Measurements from ENCODE around the gene SLC25A21. TPM values are rescaled to one million over a fixed set of nuclear protein-coding genes. Genes with fewer than 3 reads are reported as not detected.

SLC25A21 gene
- total and polyA plus RNA-seq, 2 experiments from 2014 or later: 10.6 to 12.1 TPM

DNA sequence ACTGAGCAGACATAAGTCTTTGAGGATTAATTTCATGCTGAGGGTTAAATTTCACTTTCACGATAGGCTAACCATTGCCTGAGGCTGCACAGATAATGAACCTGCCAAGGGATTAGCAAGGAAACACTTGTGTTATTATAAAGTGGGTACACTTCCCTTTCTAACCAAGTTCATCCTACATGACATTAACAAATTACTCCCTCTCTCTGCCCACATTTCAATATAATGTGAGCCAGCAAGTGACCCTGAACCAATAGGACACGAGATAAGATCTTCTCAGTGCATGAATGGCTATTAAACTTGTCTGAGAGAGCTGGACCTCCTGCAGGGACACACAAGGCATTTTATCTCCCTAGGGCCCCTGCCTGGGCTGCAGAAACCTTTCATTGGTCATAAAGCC is 337.3 kb downstream of the SLC25A21 start:
- H3K4me3 Mint-ChIP-seq: no peak overlapping the region
- H3K9me3 Mint-ChIP-seq: no peaks in the 10 kb centered on the region
- Histone ChIP-seq H3K36me3 (ENCODE audit: insufficient read depth) (no peaks in the 10 kb centered on the region), H3K4me2 (no peak overlapping the region), H3K9me2 (ENCODE audit: insufficient read depth) (no peaks in the 10 kb centered on the region), H4K20me1 (replicated peaks; ENCODE audit: insufficient read depth) (no peaks in the 10 kb centered on the region), H2AFZ (no peak overlapping the region), H3K79me2 (replicated peaks; ENCODE audit: insufficient read depth) (no peaks in the 10 kb centered on the region), H3F3A (replicated peaks; ENCODE audit: low read depth) (no peaks in the 10 kb centered on the region), H3K27ac (ENCODE audit: low read depth) (no peak overlapping the region), H3K4me3 (no peak overlapping the region), H3K4me1 (ENCODE audit: insufficient read depth) (no peaks in the 10 kb centered on the region), H3K27me3 (ENCODE audit: insufficient read depth) (no peaks in the 10 kb centered on the region)
- no peak overlapping the region for H3K27ac Mint-ChIP-seq
- peaks cover 2% of the 10 kb centered on the region for H3K27me3 Mint-ChIP-seq (ENCODE audit: insufficient read depth, low read depth, poor library complexity)
- DNase-seq (ENCODE audit: low spot score) (no peak), ATAC-seq (peak; percentile 34; the same call in 2 of the 3 replicates)
- peaks cover 3% of the 10 kb centered on the region; the same call in 2 of the 3 replicates for H3K4me1 Mint-ChIP-seq
- no peaks in the 10 kb centered on the region for H3K36me3 Mint-ChIP-seq (ENCODE audit: low read depth)
- TF ChIP-seq ZNF462 (CRISPR knock-in tag; IDR thresholded peaks at IDR 0.05) (no peak), ZNF114 (CRISPR knock-in tag; IDR thresholded peaks at IDR 0.05) (no peak), POLR2AphosphoS5 (IDR thresholded peaks at IDR 0.05; ENCODE audit: low read depth) (no peak), JUNB (IDR thresholded peaks at IDR 0.05; ENCODE audit: unreplicated experiment) (no peak), NANOG (IDR thresholded peaks at IDR 0.05; ENCODE audit: borderline replicate concordance) (no peak), CTCF (conservative IDR thresholded peaks at IDR 0.05; ENCODE audit: low read depth in 2 of 2) (no peak), CREB1 (CRISPR knock-in tag; IDR thresholded peaks at IDR 0.05; ENCODE audit: low read depth) (no peak), STAT1 (IDR thresholded peaks at IDR 0.05; ENCODE audit: unreplicated experiment) (no peak), EZH2 (IDR thresholded peaks at IDR 0.05; ENCODE audit: low read depth, unreplicated experiment) (no peak), EZH2phosphoT487 (IDR thresholded peaks at IDR 0.05; ENCODE audit: unreplicated experiment) (no peak), REST (IDR thresholded peaks at IDR 0.05; ENCODE audit: unreplicated experiment) (no peak)

Measured in GM23338 (cell line).